ENCODE measurements around the gene WNT1.

Gene WNT1

DNA sequence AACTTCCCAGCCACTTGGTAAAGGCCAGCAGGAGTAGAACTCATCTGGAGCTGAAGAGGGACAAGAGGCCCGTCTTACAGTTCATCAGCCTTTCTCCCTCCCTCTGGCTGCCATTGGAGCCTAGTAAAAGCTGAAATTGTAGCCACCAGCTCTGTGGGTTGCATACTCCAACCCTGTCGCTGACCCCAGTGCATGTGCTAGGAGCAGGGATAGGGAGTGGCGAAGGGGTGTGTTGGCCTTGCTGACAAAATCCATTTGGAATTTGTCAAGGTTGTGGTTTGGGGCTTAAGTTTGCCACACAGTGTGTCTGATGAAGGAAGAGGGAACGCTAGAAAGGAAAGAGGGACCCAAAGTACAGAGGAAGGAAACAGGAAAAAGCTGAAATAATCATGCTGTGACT, 16.8 kb upstream of the WNT1 start:
- peak; percentile 35 for FAIRE-seq

DNA sequence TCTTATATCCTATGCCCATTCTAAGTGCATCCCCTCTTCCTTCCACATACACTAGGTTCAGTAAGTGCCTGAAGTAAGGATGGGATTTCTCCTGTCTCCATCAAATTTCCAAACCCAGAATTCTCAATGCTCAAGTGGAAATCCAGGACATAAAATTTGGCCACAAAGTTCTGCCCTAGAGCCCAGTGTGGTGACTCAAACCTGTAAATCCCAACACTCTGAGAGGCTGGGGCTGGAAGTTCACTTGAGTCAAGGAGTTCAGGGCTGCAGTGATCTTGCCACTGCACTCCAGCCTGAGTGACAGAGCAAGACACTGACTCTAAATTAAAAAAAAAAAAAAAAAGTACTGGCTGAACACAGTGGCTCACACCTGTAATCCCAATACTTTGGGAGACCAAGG, 16.3 kb upstream of the WNT1 start:
- FAIRE-seq (no peak), DNase-seq (ENCODE audit: low spot score) (no peak)

More for the DNA sequence above, 16.8 kb upstream of the WNT1 start:
- DNase-seq (ENCODE audit: low spot score): peak; percentile 53

DNA sequence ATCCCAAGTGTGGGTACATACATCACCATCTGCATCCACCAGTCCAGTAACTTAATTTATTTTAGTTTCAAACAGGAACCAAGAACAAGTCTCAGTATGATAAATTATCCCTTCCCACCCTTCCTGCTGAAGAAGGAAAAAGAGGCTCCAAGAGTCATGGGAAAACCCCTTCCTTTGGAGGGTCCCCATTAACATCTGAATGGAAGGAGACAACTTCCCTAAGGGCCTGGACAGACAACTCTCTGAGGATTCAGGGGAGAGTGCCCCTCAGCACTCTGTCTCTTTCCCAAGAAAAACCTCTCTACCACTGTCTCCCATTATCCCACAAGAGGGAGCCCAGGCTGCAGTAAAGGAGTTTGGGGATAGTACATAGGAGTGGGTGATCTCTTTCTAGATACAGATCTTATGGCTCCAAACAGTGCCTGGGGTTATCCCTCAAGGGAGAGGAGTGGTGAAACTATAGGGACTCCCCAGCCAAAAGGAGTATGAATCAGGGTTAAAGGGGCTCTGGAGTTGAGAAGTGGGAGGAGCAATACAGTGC, 12.8 kb upstream of the WNT1 start:
- FAIRE-seq (no peak), DNase-seq (ENCODE audit: low spot score) (no peak)

DNA sequence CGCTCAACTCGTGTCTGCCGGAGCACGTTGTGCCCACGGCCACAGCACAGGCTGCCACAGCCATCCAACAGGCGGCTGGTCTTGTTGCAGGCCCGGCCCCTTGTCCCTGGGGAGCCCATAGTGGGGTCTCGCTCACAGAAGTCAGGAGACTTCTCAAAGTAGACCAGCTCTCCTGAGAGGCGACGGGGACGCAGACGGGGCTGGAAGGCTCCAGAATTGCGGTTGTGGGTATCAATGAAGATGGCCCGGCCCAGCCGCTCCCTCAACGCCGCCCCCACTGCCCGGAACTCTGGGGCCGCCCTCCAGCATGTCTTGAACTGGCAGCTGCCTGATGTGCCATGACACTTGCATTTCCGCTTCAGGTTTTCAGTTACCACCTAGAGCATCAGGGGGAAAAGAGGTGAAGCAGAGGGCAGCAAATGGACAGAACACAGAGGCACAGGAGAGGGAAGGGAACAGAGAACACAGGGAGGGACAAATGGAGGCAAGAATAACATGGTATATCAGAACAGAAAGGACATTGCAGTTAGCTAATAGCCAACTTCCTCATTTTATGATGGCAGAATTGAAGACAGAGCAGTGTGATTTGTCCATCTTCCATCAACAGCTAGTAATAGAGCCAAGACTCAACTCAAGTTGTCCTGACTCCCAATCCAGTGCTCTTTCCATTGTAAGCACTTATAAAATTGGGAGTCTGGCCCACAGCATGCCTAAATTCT, 11.8 kb upstream of the WNT1 start:
- DNase-seq (ENCODE audit: low spot score) (no peak), FAIRE-seq (no peak)

DNA sequence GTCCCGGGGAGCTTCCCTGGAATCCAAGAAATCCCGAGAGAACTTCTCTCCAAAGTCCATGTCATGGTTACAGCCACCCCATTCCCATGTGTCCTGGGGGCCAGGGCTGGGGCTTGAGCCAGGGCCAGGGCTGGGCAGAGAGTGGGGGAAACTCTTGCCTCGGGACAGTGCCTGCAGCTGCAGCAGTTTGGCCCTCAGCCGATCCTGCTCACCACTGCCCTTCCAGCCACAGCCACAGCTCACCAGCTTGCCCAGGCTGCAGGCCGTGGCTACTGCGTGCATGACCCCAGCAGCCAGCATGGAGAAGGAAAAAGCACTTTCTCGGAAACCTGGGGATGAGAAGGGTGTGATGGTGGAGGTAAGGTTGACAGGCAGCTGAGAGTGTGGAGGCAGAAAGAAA, 10.1 kb upstream of the WNT1 start:
- no peak for DNase-seq (ENCODE audit: low spot score)
- no peak for FAIRE-seq

DNA sequence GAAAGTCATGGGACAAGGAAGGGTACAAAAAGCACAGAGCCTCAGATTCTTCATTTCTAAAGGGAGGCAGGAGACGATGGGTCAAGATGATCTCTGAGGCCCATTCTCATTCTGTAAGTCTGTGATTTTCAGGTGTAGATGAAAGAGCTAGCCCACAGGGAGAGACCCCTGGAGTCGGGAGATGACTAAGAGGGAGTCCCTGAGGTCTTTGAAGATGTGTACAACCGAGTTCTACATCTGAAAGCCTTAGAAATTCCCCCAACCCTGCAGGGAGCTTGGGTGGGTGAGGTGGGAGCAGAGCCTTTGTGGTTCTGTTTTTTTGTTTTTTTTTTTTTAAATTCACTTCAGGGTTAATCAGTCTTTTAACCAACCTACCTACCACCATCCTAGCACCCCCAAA, 9.7 kb upstream of the WNT1 start:
- no peak for FAIRE-seq

DNA sequence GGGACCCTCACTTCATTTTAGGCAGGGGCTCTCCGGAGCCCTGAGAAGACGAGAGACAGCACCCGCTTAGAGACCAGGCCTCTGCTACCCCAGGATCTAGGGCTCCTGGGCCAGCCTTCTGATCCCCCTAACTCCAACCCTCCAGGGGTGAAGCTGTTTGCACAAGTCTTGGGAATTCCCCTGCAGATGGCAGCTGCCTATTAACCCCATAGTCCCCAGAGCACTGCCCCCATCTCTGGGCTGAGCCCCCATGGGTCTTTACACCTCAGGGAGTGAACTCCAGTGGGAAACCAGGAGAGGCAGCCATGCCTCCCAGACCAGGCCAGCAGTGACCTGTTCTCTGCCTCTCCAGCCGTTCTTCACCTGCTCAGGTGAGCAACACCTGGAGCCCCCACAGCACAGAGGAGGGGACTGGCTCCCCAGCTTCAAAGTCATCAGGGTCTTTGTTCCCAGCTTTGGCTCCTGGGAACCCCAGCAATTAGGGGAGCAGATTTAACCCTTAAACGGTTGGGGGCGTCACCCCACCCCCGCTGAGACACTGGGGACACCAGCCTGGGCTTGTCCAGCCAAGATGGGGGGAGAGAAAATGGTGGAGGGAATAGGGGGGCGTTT, 8.9 kb upstream of the WNT1 start:
- FAIRE-seq (no peak), DNase-seq (ENCODE audit: low spot score) (no peak)

More for the DNA sequence above, 9.7 kb upstream of the WNT1 start:
- no peak for DNase-seq (ENCODE audit: low spot score)

DNA sequence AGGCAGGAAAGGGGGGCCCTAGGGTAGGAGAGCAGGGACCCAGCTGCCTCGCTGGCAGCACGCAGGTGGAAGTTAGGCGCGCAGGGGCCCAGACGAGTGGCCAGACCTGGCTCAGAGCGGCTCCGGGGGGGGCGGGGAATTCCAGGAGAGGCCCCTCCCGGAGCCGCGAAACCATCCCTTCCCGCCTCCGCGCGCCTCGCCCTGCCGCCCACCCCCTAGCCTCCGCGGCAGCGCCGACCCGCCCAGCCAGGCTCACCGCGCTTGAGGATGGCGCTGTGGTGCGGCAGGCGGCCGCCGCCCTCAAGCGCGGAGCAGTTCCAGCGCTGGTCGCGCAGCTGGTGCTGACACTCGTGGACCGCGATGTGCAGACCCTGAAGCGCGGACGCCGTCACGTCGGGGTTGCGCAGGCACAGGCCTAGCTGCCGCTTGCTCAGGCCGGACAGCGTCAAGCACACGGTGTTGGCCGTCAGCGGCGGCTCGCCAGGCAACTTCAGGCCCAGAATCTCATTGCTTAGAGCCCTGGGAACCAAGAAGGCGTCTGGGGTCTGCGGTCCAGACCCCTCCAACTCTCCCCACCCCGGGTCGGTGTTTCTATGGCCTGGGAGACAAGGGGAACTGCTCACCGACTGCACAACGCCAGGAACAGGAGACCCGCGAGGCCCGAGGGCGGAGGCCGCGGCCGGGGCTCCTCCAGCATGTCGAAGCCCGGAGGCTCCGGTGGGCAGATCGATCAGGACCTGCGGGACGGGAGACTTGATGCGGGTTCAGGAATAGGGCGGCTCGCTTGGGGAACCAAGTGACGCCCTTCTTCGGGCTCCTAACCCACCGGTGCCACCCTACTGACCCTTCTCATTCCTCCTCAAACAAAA, 8.1 kb upstream of the WNT1 start:
- DNase-seq (ENCODE audit: low spot score) (no peak), FAIRE-seq (no peak)

DNA sequence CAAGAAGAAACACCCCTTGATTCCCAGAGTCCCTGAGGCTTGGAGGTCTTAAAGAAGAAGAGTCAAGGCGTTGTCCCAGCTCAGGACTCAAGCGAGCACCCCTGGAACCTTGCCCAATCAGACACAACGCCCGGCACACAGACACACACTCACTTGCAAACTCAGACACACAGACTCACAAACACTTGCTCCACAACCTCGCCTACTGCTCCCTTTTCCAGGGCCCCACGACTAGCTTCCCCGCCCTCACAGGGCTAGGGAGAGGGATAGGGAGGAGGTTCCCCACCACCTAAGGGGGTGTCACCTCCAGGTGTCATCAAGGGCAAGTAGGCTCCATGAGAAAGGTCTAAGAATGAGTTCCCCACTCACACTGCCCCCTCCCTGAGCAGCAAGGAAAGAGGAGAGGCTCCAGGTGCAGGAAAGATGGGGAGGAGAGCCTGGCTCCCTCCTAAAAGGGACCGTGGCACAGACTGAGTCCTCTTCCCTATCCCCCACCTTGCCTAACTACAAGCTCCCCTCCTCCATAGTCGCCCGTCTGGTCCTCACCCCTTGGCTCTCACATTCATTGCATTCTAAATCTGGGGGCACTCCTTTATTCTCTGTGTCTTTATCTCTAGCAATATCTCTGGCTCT, 7.3 kb upstream of the WNT1 start:
- no peak for DNase-seq (ENCODE audit: low spot score)

DNA sequence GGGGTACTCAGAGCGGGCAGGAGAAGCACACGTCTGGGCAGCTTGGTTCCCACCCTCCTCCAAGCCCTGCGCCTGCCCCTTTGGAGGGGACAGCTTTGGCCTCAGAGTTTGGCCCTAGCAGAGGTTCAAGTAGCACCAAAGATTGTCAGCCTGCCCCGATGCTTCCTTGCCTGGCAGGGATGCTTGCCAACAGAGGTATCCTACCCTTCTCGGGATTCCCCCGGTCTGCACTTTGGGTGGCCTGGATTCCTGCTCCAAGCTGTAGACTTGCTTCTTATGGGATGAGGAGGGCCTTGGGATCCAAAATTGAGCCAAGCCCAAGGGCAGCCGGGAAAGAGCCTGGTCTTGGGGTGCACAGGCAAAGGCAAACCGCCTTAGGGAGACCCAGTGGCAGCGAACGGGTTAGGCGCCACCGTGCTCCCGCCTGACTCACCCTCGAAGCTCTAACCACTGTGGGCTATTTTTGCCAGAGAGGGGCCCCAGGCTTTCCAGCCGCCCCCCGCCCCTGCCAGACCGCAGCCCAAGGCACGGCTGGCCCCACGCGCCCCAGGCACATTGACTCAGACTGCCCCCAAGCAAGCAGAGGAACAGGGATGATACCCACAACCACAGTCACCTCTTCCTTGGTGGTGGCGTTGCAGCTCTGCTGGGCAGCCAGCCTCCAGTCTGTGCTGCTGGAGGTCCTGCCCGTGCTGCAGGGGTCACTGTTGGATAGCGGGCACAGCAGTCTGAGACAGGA, 5.7 kb upstream of the WNT1 start:
- DNase-seq (ENCODE audit: low spot score): no peak
- FAIRE-seq: no peak

More for the DNA sequence above, 7.3 kb upstream of the WNT1 start:
- FAIRE-seq: no peak

DNA sequence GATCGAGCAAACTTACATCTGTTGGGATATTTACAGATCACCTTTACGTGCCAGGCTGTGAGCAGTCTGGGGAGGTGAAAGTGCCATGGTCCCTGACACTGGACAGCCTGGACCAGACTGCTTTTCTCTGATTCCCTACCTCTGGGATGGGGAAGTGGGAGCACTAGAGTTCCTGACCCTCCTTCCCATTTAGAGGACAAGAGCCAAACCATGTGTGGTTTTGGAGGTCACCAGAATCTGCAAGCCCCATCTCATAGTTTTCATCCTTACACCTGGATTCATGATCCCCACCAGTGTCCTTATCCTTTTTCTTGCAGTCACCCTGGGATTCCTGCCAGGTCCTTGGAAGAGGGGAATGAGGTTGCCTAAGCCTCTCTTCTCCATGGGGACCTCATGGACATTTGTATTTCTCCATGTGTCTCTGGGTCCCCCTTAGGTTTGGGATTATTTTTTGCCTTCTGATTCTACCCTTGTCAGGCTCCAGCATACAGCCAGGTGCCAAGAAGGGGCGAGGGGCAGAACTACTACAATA, 5.1 kb upstream of the WNT1 start:
- FAIRE-seq (no peak), DNase-seq (ENCODE audit: low spot score) (no peak)

DNA sequence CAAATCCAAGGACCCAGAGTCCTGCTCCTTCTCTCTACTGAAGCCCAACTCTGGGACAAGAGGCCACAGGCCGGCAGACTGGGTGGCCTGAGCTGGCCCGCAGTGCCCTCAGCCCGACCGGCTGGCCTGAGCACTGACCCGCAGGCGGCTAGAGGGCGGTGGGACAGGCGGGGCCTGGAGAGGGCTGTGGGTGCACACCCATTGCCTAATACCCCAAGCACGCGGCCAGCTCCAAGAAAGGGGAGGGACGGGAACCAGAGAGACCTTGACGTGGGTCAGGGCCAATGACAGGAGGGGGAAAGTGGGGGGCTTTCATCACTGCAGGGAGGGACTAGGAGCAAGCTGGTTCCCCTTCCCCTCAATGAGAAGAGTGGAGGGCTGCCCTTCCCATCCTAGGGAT, 4.6 kb upstream of the WNT1 start:
- FAIRE-seq (no peak), DNase-seq (ENCODE audit: low spot score) (no peak)

DNA sequence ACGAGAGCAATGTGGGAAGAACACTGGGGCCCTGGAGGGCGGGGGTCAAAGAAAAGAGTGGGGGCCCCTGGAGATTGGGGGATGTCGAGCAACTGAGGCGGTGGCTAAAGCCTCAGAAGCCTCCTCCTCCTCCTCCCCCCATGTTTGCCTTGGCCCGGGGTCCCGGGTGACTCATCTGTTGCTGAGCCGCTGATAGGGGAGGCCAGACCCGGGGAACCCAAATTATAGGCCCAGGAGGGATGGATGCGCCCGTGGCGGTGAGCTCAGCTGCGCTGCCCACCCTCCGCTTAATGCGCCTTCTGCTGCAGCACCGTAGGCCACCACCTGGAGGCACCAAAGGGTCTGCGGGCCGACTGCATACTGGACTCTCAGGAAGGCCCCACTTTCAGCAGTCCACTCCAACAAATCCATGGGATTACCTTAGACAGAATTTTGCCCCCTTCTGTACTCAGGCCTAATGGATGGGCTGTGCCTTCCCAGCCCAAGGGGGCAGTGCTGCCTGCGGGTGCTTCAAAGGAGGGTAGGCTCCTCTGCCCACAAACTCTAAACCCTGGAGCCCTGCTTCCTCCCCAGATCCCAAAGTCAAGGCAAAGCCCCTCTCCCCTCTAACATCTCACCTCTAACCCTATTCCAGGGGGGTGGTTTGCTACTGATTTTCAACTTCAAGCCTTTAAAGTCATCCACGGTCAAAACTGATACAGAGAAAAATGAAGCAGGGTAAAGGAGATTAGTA, 4.0 kb upstream of the WNT1 start:
- FAIRE-seq: no peak
- no peak for DNase-seq (ENCODE audit: low spot score)

DNA sequence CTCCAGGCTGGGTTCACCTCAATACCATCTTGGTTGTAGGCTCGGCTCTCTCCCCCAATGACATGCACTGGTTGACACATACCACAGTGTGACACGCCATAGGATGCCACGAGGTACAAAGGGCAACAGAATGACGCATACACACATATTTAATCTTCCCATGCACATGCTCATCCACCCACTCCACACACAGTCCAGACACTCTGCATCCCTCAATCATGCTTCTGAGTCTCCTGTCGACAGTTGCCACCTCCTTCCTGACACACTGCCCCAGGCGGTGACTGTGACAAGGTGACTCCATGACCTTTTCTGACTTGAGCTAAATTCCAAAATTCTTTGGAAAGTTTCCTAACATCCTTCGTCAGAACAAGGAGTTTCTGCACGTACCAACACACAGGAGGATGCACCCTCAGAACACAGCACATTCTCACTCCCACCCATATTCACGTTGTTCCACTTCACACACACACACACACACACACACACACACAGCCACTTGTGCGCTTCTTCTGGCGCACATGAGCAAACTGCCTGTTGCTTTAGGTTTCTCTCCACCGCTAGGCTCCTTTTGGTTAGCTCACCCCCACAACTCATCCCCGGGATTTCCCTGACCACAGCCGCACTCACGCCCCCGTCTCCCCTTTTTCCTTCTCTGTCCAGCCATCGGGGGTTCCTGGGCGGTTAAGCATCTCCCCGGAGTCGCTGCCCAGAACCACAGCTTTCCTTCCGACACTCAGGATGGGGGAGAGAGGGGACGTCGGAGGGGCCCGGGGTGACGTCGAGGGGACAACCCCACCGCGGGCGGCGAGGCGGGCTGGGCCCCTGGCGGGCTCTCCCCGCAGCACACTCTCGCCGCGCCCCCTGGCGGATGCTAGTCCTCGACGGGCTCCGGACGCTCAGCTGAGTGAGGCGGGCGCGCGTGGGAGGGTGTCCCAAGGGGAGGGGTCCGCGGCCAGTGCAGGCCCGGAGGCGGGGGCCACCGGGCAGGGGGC, 536 bp upstream of the WNT1 start:
- FAIRE-seq: peak; percentile 67
- DNase-seq (ENCODE audit: low spot score): peak; percentile 82

DNA sequence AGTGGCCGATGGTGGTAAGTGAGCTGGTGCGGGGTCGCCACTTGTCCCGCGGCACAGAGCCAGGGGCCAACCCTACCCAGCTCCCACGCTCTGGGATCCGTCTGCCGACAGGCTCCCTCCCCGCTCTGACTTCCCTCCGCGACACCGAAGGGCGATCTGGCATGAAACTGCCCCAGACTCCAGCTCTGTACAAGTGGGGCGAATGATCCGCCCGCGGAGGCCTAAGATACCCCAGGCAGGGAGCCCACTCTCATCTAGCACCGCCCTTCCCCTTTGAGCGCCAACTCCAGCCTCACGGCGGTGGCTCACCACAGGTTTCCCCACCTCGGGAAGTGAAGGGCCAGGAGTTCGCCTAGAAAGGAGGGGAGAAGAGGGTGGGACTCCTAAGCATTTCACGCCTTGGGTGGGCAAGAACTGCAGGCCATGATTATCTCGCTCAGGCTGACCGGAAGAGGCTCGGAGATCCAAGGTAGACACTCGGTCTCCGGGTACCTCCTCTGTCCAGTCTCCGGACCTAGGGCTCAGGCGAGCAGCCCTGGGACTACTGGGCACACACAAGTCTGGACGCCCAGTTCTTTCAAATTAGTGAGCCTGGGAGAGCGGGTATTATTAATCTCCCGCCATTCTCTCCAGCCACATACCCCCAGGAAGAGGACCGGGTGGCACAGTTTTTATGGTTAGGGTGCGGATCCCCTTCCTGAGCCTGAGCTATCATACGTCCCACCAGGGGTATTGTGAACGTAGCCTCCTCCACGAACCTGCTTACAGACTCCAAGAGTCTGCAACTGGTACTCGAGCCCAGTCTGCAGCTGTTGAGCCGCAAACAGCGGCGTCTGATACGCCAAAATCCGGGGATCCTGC, 849 bp downstream of the WNT1 start:
- no peak for DNase-seq (ENCODE audit: low spot score)
- FAIRE-seq: no peak

DNA sequence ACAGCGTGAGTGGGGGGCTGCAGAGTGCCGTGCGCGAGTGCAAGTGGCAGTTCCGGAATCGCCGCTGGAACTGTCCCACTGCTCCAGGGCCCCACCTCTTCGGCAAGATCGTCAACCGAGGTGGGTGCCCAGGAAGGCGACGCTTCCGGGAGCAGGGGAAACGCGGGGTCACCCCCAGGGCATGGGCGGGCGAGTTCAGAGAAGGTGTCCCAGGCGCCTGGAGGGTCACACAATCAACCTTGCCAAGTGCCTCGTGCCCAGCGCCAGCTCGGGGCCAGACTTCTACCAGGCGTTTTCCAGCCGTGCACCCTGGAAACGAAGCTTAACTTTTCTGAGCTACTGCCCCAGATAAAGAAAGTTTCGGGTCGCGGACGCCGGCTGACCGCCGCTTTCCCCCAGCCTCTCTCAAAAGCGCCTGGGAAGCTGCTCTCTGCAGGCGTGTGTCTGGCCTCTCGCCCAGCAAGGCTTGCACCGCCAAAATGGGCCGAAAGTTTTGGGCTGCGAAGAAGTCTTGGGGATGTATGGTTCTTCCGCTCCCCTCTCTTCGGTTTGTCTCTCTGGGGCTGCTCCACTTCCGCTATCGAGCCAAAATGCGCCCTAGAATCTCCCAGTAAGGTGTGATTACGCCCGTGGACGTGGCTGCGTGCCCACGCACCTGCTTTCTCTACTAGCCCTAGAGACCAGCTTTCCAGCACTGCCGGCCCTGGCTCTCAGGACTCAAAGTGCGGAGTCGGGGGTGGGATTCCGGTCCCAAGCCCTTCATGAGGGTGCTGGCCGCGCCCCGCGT, 1.7 kb downstream of the WNT1 start:
- FAIRE-seq: no peak

DNA sequence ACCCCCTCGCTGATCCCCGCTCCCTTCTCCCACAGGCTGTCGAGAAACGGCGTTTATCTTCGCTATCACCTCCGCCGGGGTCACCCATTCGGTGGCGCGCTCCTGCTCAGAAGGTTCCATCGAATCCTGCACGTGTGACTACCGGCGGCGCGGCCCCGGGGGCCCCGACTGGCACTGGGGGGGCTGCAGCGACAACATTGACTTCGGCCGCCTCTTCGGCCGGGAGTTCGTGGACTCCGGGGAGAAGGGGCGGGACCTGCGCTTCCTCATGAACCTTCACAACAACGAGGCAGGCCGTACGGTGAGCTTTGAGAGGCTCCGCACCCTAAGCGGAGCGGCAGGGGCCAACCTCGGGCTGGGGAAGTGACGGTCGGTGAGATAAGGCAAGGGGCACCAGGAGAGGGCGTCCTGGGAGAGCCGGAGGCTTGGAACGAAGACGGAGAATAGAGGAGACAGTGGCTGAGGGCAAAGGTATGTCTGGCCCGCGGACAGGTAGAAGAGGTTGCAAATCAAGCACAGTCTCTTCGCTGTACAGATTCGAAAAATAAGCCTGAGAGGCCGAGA, 2.3 kb downstream of the WNT1 start:
- DNase-seq (ENCODE audit: low spot score) (no peak), FAIRE-seq (no peak)

More for the DNA sequence above, 1.7 kb downstream of the WNT1 start:
- DNase-seq (ENCODE audit: low spot score): no peak
